H9 (cell line): ENCODE data around the gene COLEC12. TPM values are rescaled to one million over a fixed set of nuclear protein-coding genes. Genes with fewer than 3 reads are reported as not detected.

Experiments used
- DNase-seq: peaks from one replicate; pipeline ENCODE4 v3.0.0-alpha.2; 2017
- H2AFZ ChIP-seq: one replicate; pipeline ENCODE4 v1.6.1; 2013; ENCODE audit warnings: mild to moderate bottlenecking, low read length, control low read depth, moderate library complexity
- H2AK5ac ChIP-seq: 2 replicates; pipeline ENCODE4 v1.6.1; 2013; ENCODE audit warnings: low read length, control low read depth, mixed read lengths; ENCODE audit not compliant: insufficient read length
- H2BK120ac ChIP-seq: one replicate; pipeline ENCODE4 v1.6.1; 2013; ENCODE audit warnings: low read depth, mild to moderate bottlenecking, low read length, control low read depth, inconsistent platforms; ENCODE audit not compliant: poor library complexity, severe bottlenecking
- H2BK12ac ChIP-seq: 2 replicates; pipeline ENCODE4 v1.6.1; 2013; ENCODE audit warnings: low read length, control low read depth, mixed read lengths, low read depth; ENCODE audit not compliant: insufficient read length
- H2BK15ac ChIP-seq: 2 replicates; pipeline ENCODE4 v1.6.1; 2013; ENCODE audit warnings: low read depth, low read length, control low read depth
- H2BK20ac ChIP-seq: one replicate; pipeline ENCODE4 v1.6.1; 2013; ENCODE audit warnings: low read depth, mild to moderate bottlenecking, low read length, control low read depth, inconsistent platforms; ENCODE audit not compliant: poor library complexity, severe bottlenecking
- H2BK5ac ChIP-seq: 2 replicates; pipeline ENCODE4 v1.6.1; 2013; ENCODE audit warnings: low read length, control low read depth, mixed read lengths; ENCODE audit not compliant: insufficient read length
- H3K14ac ChIP-seq: 2 replicates; pipeline ENCODE4 v1.6.1; 2013; ENCODE audit warnings: low read length, control low read depth; ENCODE audit not compliant: insufficient read depth
- H3K18ac ChIP-seq: 2 replicates; pipeline ENCODE4 v1.6.1; 2013; ENCODE audit warnings: low read depth, mild to moderate bottlenecking, mixed read lengths, low read length, control low read depth; ENCODE audit not compliant: insufficient read length
- H3K23ac ChIP-seq: 2 replicates; pipeline ENCODE4 v1.6.1; 2013; ENCODE audit warnings: low read length, control low read depth, mixed read lengths, low read depth; ENCODE audit not compliant: insufficient read length
- H3K23me2 ChIP-seq: 2 replicates; pipeline ENCODE4 v1.6.1; 2013; ENCODE audit warnings: low read depth, mild to moderate bottlenecking, mixed read lengths, low read length, control low read depth; ENCODE audit not compliant: insufficient read length, poor library complexity, severe bottlenecking
- H3K27ac ChIP-seq: 2 replicates; pipeline ENCODE4 v1.5.1; 2013; ENCODE audit warnings: low read length, control low read depth, mixed read lengths, low read depth; ENCODE audit not compliant: insufficient read length
- H3K27me3 ChIP-seq: 2 replicates; pipeline ENCODE4 v1.6.1; 2013; ENCODE audit warnings: low read length, control low read depth, inconsistent platforms; ENCODE audit not compliant: insufficient read depth
- H3K4ac ChIP-seq: 2 replicates; pipeline ENCODE4 v1.6.1; 2013; ENCODE audit warnings: low read depth, mild to moderate bottlenecking, control low read depth, inconsistent platforms, low read length, moderate library complexity
- H3K4me1 ChIP-seq: 2 replicates; pipeline ENCODE4 v1.6.1; 2013; ENCODE audit warnings: low read length, control low read depth, inconsistent platforms; ENCODE audit not compliant: insufficient read depth
- H3K4me2 ChIP-seq: 2 replicates; pipeline ENCODE4 v1.6.1; 2013; ENCODE audit warnings: low read length, control low read depth, mixed read lengths; ENCODE audit not compliant: insufficient read length, insufficient read depth
- H3K56ac ChIP-seq: 2 replicates; pipeline ENCODE4 v1.6.1; 2013; ENCODE audit warnings: low read depth, mild to moderate bottlenecking, mixed read lengths, low read length, control low read depth; ENCODE audit not compliant: insufficient read length
- H3K79me1 ChIP-seq: 2 replicates; pipeline ENCODE4 v1.6.1; 2013; ENCODE audit warnings: low read depth, mild to moderate bottlenecking, moderate library complexity, low read length, control low read depth, inconsistent platforms; ENCODE audit not compliant: insufficient read depth, poor library complexity, severe bottlenecking
- H3K79me2 ChIP-seq: 2 replicates; pipeline ENCODE4 v1.6.1; 2013; ENCODE audit warnings: low read length, control low read depth, inconsistent platforms; ENCODE audit not compliant: insufficient read depth
- H3K9ac ChIP-seq: 2 replicates; pipeline ENCODE4 v1.6.1; 2013; ENCODE audit warnings: low read length, control low read depth, mixed read lengths; ENCODE audit not compliant: insufficient read length; ENCODE audit errors: extremely low read depth
- H3K9me3 ChIP-seq: one replicate; pipeline ENCODE4 v1.6.1; 2013; ENCODE audit warnings: low read depth, low read length, inconsistent platforms; ENCODE audit not compliant: control insufficient read depth
- H3T11ph ChIP-seq: one replicate; pipeline ENCODE4 v1.6.1; 2013; ENCODE audit warnings: mild to moderate bottlenecking, low read length, control low read depth, inconsistent platforms
- H4K20me1 ChIP-seq: one replicate; pipeline ENCODE4 v1.6.1; 2013; ENCODE audit not compliant: control insufficient read depth, insufficient read length, insufficient read depth
- H4K5ac ChIP-seq: 2 replicates; pipeline ENCODE4 v1.6.1; 2013; ENCODE audit warnings: low read depth, mild to moderate bottlenecking, mixed read lengths, low read length, control low read depth; ENCODE audit not compliant: insufficient read length
- H4K8ac ChIP-seq: replicated peaks from 2 replicates; pipeline ENCODE4 v1.6.1; 2013; ENCODE audit warnings: low read length, control low read depth, mixed read lengths, low read depth; ENCODE audit not compliant: insufficient read length
- H4K91ac ChIP-seq: 2 replicates; pipeline ENCODE4 v1.6.1; 2013; ENCODE audit warnings: low read depth, mild to moderate bottlenecking, moderate library complexity, mixed read lengths, low read length, control low read depth; ENCODE audit not compliant: insufficient read length
- H3K27ac Mint-ChIP-seq, 3 experiments: 2 replicates in 2 of 3; 3 replicates in 1 of 3; pipeline ENCODE4 v1.8.0; 2020 to 2021; ENCODE audit warnings: mixed read lengths in 3 of 3, mild to moderate bottlenecking in 1 of 3, moderate library complexity in 1 of 3
- H3K27me3 Mint-ChIP-seq: 2 replicates; pipeline ENCODE4 v1.8.0; 2021; ENCODE audit warnings: low read depth, mild to moderate bottlenecking, moderate library complexity, mixed read lengths
- H3K36me3 Mint-ChIP-seq, 3 experiments: 2 replicates in 2 of 3; 3 replicates in 1 of 3; pipeline ENCODE4 v1.8.0; 2020 to 2021; ENCODE audit warnings: low read depth in 3 of 3, mixed read lengths in 3 of 3; ENCODE audit not compliant: insufficient read depth in 1 of 3
- H3K4me1 Mint-ChIP-seq, 2 experiments: 2 replicates each; pipeline ENCODE4 v1.8.0; 2020; ENCODE audit warnings: mixed read lengths in 2 of 2
- H3K4me3 Mint-ChIP-seq, 2 experiments: 2 replicates in 1 of 2; 3 replicates in 1 of 2; pipeline ENCODE4 v1.8.0; 2020 to 2021; ENCODE audit warnings: mild to moderate bottlenecking in 2 of 2, mixed read lengths in 2 of 2, moderate library complexity in 1 of 2
- H3K9me3 Mint-ChIP-seq, 2 experiments: 2 replicates in 1 of 2; 3 replicates in 1 of 2; pipeline ENCODE4 v1.8.0; 2020; ENCODE audit warnings: mild to moderate bottlenecking in 2 of 2, mixed read lengths in 2 of 2, moderate library complexity in 1 of 2
- WGBS: extraction: QIAGEN DNeasy Blood & Tissue Kit; methylation state at CpG from one replicate; pipeline ENCODE4 v1.1.7; 2013; ENCODE audit warnings: missing lambda C conversion rate, low lambda C conversion rate, mixed read lengths; ENCODE audit not compliant: insufficient read length; ENCODE audit errors: extremely low coverage; 5-methylcytosine and 5-hydroxymethylcytosine counted together
- total RNA-seq: library from RNA; stranded (reverse); gene quantifications from 2 replicates; pipeline ENCODE4 v1.2.1, GENCODE V29; 2021
- TF ChIP-seq, protein P1 (sequence below): fragments of 200-600 bp; sonication (generic); conservative IDR thresholded peaks from 3 replicates; pipeline ENCODE4 v1.8.0; 2021; ENCODE audit warnings: antibody characterized with exemption, mild to moderate bottlenecking

Gene COLEC12
- total RNA-seq, 1 experiment from 2014 or later = 0.70 TPM

DNA sequence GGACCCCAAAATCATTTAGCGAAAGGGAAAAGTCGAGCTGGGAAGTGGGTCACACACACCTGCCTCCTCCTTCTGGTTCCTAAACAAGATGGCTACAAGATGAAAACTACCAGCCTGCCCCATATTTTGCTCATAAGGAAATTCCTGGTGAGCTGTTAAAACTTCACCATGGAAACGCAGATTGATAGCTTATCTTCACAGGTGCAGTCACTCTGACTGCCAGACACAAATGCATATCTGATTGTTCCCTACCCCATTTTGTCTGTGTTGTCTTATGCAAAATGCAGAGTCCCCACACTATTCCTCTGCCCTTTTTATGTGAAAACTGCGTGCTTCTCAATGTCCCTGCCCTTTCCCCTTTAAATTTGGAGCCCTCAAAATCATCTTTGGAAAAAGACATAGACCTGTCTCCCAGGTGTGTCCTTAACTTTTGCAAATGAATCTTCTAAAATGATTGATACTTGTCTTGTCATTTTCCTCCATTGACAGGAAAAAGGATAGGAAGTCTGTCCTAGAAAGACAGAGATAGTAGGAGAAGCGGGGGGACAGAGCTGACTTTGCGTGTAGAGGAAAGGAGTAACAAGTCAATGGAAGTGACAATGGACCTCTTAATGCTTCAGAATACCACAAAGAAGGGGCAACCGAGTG is 193.8 kb downstream of the COLEC12 start:
- H2BK12ac ChIP-seq = no peak overlapping the region
- H3K27me3 ChIP-seq = no peaks in the 10 kb centered on the region
- H3K14ac ChIP-seq = no peak overlapping the region
- H3K79me2 ChIP-seq = no peaks in the 10 kb centered on the region
- H2BK20ac ChIP-seq = no peak overlapping the region
- H3K4me2 ChIP-seq = no peak overlapping the region
- no peak overlapping the region for H4K8ac ChIP-seq
- no peak overlapping the region for H3K27ac ChIP-seq
- TF ChIP-seq, protein P1, sequence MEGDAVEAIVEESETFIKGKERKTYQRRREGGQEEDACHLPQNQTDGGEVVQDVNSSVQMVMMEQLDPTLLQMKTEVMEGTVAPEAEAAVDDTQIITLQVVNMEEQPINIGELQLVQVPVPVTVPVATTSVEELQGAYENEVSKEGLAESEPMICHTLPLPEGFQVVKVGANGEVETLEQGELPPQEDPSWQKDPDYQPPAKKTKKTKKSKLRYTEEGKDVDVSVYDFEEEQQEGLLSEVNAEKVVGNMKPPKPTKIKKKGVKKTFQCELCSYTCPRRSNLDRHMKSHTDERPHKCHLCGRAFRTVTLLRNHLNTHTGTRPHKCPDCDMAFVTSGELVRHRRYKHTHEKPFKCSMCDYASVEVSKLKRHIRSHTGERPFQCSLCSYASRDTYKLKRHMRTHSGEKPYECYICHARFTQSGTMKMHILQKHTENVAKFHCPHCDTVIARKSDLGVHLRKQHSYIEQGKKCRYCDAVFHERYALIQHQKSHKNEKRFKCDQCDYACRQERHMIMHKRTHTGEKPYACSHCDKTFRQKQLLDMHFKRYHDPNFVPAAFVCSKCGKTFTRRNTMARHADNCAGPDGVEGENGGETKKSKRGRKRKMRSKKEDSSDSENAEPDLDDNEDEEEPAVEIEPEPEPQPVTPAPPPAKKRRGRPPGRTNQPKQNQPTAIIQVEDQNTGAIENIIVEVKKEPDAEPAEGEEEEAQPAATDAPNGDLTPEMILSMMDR = no peak
- no peak overlapping the region for H2BK120ac ChIP-seq
- no peak overlapping the region for H3T11ph ChIP-seq
- H3K18ac ChIP-seq = no peak overlapping the region
- peaks cover 6% of the 10 kb centered on the region for H3K4me1 ChIP-seq
- H4K20me1 ChIP-seq = no peaks in the 10 kb centered on the region
- Mint-ChIP-seq H3K36me3 (no peaks in the 10 kb centered on the region; a peak in 1 of 7 replicates), H3K9me3 (no peaks in the 10 kb centered on the region; a peak in 1 of 5 replicates), H3K4me3 (no peak overlapping the region), H3K27ac (no peak overlapping the region; a peak in 1 of 7 replicates), H3K4me1 (peaks cover 40 to 42% of the 10 kb centered on the region in 2 experiments), H3K27me3 (peaks cover 5% of the 10 kb centered on the region)
- H3K23ac ChIP-seq = no peak overlapping the region
- H2AK5ac ChIP-seq = no peak overlapping the region
- H2BK15ac ChIP-seq = no peak overlapping the region
- no CpG with 5 or more reads among the region's 7 CpGs for WGBS
- H3K56ac ChIP-seq = no peak overlapping the region
- H3K9me3 ChIP-seq = no peaks in the 10 kb centered on the region
- no peak overlapping the region for H4K91ac ChIP-seq
- H3K4ac ChIP-seq = no peak overlapping the region
- H3K9ac ChIP-seq = no peak overlapping the region
- H2BK5ac ChIP-seq = no peak overlapping the region
- H3K23me2 ChIP-seq = no peaks in the 10 kb centered on the region
- no peak overlapping the region for H4K5ac ChIP-seq
- no peak for DNase-seq
- H3K79me1 ChIP-seq = no peaks in the 10 kb centered on the region
- H2AFZ ChIP-seq = no peak overlapping the region
